WTC11 (cell line): ENCODE data around the gene DOCK7.

Experiments
- ATF2 ChIP-seq: sonication (generic); formaldehyde crosslinking; IDR thresholded peaks from 2 replicates; pipeline ENCODE4 v1.8.1; 2022; ENCODE audit warnings: low read depth, missing genetic modification reagents, borderline replicate concordance
- CREB1 ChIP-seq: sonication (generic); formaldehyde crosslinking; IDR thresholded peaks from 2 replicates; pipeline ENCODE4 v1.8.0; 2023; ENCODE audit warnings: mild to moderate bottlenecking, missing genetic modification reagents
- CREM ChIP-seq: sonication (generic); formaldehyde crosslinking; IDR thresholded peaks from 2 replicates; pipeline ENCODE4 v1.8.1; 2022; ENCODE audit warnings: mild to moderate bottlenecking, missing genetic modification reagents, moderate library complexity
- CTCF ChIP-seq: fragments of 200-600 bp; IDR thresholded peaks from 2 replicates; pipeline ENCODE4 v1.8.0; 2022; ENCODE audit warnings: antibody characterized with exemption
- ESRRA ChIP-seq: sonication (generic); formaldehyde crosslinking; IDR thresholded peaks from 2 replicates; pipeline ENCODE4 v1.8.1; 2022; ENCODE audit warnings: mild to moderate bottlenecking, missing genetic modification reagents, borderline replicate concordance
- ETV6 ChIP-seq: sonication (generic); formaldehyde crosslinking; IDR thresholded peaks from 2 replicates; pipeline ENCODE4 v1.8.1; 2022; ENCODE audit warnings: mild to moderate bottlenecking, missing genetic modification reagents
- FOXP1 ChIP-seq: sonication (generic); formaldehyde crosslinking; IDR thresholded peaks from 2 replicates; pipeline ENCODE4 v1.8.0; 2022; ENCODE audit warnings: missing genetic modification reagents, mild to moderate bottlenecking, moderate library complexity, borderline replicate concordance
- JUN ChIP-seq: sonication (generic); formaldehyde crosslinking; IDR thresholded peaks from 2 replicates; pipeline ENCODE4 v1.8.0; 2023; ENCODE audit warnings: mild to moderate bottlenecking, missing genetic modification reagents
- NFE2L1 ChIP-seq: sonication (generic); formaldehyde crosslinking; IDR thresholded peaks from 2 replicates; pipeline ENCODE4 v1.8.1; 2023; ENCODE audit warnings: missing genetic modification reagents
- NFYB ChIP-seq: sonication (generic); formaldehyde crosslinking; conservative IDR thresholded peaks from 2 replicates; pipeline ENCODE4 v1.8.0; 2022; ENCODE audit warnings: low read depth, missing genetic modification reagents
- ZNF263 ChIP-seq: sonication (generic); formaldehyde crosslinking; IDR thresholded peaks from 2 replicates; pipeline ENCODE4 v1.8.1; 2022; ENCODE audit warnings: low read depth, mild to moderate bottlenecking, moderate library complexity, missing genetic modification reagents
- TF ChIP-seq, protein P1 (sequence below): sonication (generic); formaldehyde crosslinking; IDR thresholded peaks from 2 replicates; pipeline ENCODE4 v1.8.1; 2022; ENCODE audit warnings: mild to moderate bottlenecking, moderate library complexity, missing genetic modification reagents
- TF ChIP-seq, protein P2 (sequence below): sonication (generic); formaldehyde crosslinking; IDR thresholded peaks from 2 replicates; pipeline ENCODE4 v1.8.1; 2022; ENCODE audit warnings: low read depth, mild to moderate bottlenecking, moderate library complexity, missing genetic modification reagents, borderline replicate concordance
- TF ChIP-seq, protein P3 (sequence below): fragments of 250-450 bp; sonication (Bioruptor Pico); conservative IDR thresholded peaks from 2 replicates; pipeline ENCODE4 v1.9.0; 2021; ENCODE audit warnings: mild to moderate bottlenecking

DNA sequence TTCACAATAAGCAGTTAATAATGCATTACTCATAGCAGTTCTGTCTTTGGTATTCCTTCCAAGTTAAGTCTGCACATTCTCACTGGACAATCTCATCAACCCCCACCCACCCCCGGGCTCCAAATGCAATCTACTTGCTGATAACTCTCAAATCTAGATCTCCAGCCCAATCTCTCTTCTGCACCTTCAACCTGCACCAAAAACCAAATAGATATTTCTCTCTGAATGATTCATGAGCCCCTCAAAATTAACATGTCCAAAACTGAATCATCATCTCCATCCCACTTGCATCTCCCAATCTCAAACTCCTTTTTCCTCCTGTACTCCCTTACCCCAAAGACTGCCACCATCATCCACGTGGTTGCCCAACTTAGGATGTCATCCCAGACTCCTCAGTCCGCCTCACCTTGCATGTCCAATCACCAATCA lies 2.7 kb downstream of the DOCK7 start:
- TF ChIP-seq CTCF (no peak), ESRRA (CRISPR knock-in tag) (no peak), JUN (CRISPR knock-in tag) (no peak), NFYB (CRISPR knock-in tag) (no peak), NFE2L1 (no peak), ATF2 (CRISPR knock-in tag) (no peak), CREB1 (no peak), ETV6 (CRISPR knock-in tag) (no peak), CREM (no peak), FOXP1 (CRISPR knock-in tag) (no peak), ZNF263 (CRISPR knock-in tag) (no peak)
- TF ChIP-seq, protein P1, sequence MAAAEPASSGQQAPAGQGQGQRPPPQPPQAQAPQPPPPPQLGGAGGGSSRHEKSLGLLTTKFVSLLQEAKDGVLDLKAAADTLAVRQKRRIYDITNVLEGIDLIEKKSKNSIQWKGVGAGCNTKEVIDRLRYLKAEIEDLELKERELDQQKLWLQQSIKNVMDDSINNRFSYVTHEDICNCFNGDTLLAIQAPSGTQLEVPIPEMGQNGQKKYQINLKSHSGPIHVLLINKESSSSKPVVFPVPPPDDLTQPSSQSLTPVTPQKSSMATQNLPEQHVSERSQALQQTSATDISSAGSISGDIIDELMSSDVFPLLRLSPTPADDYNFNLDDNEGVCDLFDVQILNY (CRISPR knock-in tag), result no peak
- TF ChIP-seq, protein P2, sequence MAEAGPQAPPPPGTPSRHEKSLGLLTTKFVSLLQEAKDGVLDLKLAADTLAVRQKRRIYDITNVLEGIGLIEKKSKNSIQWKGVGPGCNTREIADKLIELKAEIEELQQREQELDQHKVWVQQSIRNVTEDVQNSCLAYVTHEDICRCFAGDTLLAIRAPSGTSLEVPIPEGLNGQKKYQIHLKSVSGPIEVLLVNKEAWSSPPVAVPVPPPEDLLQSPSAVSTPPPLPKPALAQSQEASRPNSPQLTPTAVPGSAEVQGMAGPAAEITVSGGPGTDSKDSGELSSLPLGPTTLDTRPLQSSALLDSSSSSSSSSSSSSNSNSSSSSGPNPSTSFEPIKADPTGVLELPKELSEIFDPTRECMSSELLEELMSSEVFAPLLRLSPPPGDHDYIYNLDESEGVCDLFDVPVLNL (CRISPR knock-in tag), result no peak
- TF ChIP-seq, protein P3, sequence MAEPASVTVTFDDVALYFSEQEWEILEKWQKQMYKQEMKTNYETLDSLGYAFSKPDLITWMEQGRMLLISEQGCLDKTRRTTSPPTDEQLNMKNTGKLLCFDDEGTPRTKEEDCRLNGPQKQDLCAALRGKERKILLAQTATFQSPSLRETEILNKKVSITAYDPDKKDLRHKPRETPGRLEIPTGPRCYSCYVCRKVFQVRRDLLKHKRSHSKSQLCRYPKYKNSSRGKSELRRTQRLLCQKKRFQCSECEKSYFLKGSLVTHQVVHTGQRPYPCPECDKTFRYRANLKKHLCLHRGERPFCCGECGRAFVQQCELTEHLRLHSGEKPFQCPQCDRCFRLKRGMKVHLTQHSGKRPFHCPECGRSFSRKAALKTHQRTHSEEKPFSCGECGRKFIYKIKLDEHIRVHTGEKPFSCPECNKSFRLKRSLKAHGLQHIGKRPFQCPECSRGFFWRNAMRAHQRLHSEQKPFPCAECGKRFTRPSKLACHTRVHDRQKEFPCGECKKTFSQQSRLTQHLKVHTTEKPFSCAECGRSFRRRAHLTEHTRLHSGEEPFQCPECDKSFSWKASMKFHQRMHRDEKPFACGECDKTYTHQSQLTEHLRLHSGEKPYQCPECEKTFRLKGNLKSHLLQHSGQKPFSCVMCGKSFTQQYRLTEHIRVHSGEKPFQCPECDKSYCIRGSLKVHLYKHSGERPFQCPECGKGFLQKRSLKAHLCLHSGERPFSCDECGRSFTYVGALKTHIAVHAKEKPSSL, result no peak
